ENCODE results near the gene LSM4.

- TF ChIP-seq CTCF (IDR thresholded peaks at IDR 0.05) (no peak), POLR2A (IDR thresholded peaks at IDR 0.05) (no peak)
These were observed 40.1 kb downstream of the LSM4 start for GRCh38 chr19:18282788-18283141.
